SIG-M5 (cell line): ENCODE results near the gene CFAP97D2.
"Not testable (repeated sequence)": the region's sequence is repeated elsewhere in the genome, so short reads cannot be mapped to it uniquely, and the experiment has no call there.

Experiments used
- DNase-seq: peaks from one replicate; lab custom pipeline; 2025; lab: John Stamatoyannopoulos, UW

CFAP97D2 gene

DNA sequence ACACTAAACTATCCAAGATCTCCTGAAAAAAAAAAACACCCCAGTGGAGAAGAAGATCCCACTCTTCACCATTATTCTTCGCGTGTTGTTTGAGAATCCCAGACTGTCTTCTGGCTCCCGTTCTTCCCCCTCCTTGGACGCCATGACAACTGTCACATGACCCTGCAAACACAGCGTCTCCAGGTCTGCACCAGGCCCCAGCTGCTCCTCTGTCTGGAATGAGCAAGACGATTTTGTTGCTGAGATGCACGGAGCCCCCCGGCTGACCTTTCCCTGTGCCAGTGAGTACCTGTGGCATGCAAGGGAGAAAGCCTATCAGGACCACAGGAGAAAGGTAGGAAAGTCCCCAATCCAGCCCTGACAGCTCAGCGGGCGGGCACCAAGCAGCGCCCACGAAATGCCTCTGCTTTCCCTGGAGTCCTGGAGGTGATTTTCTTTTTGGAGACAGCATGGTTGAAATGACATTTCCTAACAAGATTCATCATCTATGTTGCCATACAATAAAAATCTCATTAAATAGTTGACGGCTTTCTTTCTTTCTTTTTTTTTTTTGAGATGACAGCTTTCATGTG, at the start of gene CFAP97D2:
CFAP97D2 (plus strand) TSS at position 171 of the 572 bp plus-strand sequence; CDS start at position 245, 74 bp downstream.
- DNase-seq, result no peak

DNA sequence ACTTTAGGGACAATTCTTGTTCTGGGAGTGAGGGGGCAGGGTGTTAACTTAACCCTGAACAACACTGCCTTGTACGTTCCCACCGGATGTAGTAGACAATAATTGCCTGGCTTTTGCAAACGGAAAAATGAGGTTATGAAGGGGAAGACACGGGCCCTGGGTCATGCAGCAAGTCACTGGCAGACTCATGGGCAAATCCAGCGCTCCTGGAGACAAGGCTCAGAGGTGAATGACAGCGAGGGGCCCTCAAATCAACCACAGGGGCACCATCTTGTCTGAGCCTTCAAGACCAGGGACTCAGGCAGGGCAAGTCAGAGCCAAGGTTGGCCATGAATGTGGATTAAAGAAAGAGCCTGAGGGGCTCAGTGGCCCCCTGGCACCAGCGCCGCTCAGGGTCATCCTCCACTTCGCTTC, 49.4 kb upstream of the CFAP97D2 start:
- DNase-seq, result no peak

DNA sequence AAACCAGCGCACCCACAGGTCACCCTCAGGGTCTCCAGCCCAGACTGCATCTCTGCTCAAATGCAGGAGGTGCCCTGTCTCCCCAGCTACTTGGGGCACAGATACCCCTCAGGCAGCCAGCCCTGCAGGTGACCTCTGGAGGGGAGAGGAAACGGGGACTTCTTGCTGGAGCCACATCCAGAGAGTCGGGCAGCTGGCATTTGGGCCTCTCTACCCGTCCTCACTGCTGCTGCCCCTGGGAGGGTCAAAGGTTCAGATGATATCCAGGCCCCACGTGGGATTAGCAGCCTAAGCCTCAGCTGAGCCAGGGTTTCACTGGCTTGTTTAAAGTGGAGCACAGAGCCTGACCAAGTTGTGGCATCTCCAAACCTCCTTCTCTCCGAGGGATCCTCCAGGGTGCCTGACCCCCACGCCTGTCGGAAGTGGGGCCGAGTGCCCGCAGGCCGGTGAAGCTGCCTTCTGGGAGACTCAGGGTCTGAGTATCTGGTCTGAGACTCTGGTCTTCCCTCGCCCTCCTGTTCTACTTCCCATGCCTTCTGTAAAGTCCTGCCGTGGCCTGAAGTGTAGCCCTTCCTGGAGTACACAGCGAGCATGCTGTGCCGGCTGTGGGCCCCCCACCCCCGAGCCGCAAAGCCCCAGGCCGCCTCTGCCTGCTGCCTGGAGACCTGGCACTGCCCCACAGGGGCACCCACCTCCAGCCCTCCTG, 48.8 kb upstream of the CFAP97D2 start:
- DNase-seq, result no peak

DNA sequence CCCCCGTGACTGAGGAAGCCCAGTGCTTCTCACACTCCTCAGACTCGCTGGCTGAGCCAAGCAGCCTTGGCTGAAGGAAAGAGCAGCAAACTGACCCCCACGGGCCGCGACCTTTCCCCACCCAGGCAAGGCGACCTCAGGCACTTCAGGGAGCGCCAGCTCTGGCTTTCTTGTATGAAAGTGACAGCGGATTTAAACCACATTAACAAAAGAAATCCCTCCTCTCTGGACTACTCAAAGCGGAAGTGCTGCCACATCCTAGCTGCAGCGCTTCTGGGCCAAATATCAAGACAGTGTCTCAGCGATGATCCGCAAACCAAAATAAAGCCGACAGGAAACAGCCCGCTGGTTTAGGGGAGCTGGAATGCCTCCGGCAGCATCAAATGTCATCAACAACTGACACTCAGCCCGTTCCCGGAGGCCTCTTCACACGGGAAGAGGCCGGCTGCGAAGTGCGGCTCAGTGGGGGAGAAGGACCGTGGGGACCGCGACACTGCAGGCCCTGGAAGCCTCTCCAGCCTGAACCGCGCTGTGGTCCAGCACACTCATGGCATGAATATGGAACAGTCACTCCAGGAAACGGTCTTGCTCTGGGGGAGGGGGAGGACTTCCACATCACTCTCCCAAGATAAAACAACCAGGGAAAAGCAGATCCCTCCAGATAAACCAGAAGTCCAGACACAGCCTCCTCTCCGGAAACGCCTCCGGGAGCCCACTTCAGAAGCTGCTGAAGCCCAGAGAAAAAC, 48.0 kb upstream of the CFAP97D2 start:
- peak; percentile 64 for DNase-seq

DNA sequence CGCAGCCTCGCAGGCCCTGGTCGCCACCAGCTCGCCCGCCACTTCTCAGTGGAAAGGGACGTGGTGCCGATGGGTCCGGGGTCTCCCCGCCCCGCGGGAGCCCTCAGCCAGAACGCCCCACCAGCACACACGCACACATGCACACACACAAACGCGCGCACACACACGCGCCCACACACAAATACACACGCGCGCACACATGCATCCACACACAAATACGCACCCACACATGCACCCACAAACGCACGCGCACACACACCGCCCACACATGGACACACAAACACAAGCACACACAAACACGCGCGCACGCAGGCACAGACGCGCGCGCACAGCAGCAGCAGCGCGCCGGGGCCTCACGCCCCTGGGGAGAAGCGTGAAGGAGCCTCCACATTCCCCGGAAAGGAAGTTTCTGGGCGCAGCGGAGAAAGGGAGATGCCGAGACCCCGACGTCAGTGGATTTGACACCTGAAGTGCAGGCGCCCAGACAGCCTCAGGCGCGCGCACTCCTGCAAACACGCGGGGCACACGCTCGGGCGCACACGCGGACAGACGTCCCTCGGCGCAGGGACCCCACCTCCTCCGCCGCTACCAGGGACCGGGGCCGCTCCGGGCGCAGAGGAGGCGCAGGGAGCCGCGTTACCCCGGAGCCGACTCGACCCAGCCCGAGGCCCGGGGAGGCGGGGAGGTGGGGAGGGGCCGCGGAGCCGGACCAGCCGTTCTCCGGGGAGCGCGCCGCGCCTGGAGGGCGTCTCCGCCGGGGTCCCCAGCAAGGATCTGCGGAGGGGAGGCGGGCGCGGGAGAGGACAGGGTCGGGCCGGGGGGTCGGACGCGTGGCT, 47.3 kb upstream of the CFAP97D2 start:
- no peak for DNase-seq

DNA sequence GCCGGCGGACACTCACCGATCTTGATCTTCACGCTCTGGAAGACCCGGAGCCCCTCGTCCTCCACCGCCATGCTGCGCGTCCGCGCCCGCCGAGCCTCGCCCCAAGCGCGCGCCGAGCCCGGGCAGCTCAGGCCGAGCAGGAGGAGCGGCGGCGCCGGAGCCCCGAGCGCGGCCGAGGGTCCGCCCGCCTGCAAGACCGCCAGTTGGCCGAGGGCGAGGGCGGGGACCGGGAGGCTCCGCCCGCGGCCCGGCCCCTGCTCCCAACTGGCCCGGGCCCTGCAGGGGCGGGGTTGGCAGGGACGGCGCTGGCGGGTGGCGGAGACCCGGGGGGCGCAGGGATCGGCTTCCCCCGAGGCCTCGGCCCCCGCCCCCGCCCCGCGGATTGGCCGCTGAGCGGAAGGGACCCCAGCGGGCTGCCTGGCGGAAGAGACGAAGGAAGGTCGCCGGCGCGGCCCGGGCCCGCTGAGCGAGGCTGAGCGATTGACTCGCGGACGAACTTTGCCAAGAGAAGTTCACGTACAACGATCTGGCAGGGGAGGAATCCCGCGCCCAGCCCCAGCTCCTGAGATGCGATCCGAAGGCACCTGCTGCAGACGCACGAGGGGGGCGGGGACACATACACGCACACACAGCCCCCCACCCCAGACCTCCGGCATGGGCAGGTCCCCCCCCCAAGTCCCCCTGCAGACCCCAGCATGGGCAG, 46.5 kb upstream of the CFAP97D2 start, which contains the start of gene RASA3:
RASA3 (minus strand) TSS at position 205 of the 703 bp plus-strand sequence; CDS start at position 71, 134 bp downstream.
- no peak for DNase-seq

DNA sequence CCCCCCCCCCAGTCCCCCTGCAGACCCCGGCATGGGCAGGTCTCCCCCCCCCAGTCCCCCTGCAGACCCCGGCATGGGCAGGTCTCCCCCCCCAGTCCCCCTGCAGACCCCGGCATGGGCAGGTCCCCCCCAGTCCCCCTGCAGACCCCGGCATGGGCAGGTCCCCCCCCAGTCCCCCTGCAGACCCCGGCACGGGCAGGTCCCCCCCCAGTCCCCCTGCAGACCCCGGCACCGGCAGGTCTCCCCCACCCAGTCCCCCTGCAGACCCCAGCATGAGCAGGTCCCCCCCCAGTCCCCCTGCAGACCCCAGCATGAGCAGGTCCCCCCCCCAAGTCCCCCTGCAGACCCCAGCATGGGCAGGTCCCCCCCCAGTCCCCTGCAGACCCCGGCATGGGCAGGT, 45.9 kb upstream of the CFAP97D2 start:
- DNase-seq, result not testable (repeated sequence)

DNA sequence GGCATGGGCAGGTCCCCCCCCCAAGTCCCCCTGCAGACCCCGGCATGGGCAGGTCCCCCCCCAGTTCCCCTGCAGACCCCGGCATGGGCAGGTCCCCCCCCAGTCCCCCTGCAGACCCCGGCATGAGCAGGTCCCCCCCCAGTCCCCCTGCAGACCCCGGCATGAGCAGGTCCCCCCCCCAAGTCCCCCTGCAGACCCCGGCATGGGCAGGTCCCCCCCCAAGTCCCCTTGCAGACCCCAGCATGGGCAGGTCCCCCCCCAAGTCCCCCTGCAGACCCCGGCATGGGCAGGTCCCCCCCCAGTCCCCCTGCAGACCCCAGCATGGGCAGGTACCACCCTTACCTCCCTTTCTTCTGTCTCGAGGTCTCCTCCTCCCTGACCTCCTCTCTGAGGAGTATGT, 45.5 kb upstream of the CFAP97D2 start:
- DNase-seq, result not testable (repeated sequence)

DNA sequence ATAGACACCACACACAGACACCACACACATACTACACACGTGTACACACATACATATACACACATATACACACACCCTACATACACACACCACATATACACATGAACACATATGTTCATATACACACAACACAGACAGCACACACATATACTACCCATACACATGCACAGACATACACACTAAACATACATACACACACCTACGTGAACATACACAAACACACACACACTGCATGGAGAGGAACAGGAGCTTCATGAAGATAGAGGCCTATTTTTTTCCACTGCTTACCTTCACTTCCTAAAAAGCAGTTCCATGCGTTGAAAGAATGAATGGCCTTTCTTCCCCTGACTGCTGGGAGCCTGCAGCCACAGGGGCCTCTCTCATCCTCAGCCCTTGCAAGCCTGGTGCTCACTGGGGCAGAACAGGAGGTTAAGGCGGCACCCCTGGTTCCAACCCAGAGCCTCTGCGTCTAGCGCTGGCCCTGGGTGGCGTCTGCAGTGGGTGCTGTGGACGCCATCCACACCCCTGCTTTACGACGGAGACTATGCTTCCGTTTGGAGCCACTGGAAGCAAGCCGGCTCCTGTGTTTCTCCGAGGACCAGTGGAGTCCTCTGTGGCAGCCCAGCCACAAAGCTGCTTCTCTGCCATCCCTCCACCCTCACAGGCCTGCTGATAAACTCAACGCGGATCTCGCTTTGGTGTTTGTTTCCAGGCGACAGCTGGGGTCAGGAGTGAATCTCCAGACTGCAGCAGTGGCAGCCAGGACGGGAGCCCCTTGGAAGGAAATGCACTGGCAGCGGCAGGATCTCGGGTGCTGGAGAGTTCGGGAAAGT, 44.7 kb upstream of the CFAP97D2 start:
- no peak for DNase-seq

DNA sequence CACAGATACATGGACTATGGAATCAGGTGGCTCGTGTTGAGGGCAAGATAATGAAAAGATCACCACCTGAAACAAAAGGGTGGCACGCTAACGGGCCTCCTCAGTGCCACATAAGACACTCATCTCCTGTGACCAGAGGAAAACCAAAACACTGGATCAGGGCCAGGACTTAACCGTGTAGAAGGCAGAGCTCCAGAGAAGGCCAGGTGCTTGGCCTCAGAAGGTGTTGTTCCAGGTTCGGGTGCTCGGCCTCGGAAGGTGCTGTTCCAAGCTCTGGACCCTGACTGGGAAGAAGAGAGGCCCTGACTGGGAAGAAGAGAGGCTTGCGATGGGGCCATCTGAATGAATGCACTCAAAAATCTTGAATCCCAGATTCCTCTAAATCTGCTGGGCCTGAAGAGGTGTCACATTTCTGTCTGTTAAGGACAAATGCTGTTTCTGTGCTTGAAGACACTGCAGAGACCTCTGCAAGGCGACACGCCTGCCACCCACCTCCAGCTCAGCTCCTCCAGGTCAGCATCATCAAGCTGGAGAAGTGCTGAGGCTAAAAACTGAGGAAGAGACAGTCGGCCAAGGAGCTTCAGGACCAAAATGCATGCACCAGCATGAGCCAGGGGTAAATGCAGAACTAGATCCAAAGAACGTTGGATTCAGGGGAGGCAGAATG, 44.0 kb upstream of the CFAP97D2 start:
- no peak for DNase-seq

DNA sequence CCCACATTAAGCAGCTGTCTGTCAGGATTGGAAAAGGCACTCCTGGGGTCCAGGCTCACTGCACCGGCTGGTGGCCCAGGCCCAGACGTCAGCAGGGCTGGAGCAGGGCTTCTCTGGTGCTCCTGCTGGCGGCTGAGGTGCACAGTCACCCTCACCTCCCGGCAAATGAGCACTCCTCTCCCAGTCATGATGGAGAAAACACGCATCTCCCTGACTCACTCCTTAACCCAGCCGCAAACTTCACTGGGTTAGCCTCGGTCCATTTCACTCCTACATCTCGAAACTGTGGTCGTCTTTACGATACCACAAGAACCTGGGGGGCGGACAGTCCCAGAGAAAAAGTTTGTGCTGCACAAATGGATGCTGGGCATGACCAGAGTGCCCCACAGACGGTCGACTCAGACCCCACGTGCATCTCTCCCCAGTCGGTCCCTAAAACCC, 43.3 kb upstream of the CFAP97D2 start:
- DNase-seq, result no peak

DNA sequence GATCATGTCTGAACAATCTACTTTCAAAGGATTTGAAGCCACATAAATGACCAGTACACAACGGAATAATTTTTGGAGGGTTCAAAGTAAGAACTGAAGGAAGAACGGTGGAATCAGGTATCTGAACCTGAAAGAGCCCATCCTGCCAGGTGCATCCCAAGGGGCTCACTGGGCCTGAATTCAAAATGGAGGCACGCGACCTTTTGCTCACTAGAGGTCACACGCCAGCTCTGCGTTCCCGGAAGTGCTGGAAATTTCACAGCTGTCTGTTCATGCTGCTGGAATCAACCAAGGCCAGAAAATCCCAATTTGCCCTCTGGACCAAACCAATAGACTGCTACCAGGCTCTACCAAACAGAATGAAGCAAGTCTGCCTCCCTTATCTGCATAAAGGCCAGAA, 42.5 kb upstream of the CFAP97D2 start:
- DNase-seq, result no peak

DNA sequence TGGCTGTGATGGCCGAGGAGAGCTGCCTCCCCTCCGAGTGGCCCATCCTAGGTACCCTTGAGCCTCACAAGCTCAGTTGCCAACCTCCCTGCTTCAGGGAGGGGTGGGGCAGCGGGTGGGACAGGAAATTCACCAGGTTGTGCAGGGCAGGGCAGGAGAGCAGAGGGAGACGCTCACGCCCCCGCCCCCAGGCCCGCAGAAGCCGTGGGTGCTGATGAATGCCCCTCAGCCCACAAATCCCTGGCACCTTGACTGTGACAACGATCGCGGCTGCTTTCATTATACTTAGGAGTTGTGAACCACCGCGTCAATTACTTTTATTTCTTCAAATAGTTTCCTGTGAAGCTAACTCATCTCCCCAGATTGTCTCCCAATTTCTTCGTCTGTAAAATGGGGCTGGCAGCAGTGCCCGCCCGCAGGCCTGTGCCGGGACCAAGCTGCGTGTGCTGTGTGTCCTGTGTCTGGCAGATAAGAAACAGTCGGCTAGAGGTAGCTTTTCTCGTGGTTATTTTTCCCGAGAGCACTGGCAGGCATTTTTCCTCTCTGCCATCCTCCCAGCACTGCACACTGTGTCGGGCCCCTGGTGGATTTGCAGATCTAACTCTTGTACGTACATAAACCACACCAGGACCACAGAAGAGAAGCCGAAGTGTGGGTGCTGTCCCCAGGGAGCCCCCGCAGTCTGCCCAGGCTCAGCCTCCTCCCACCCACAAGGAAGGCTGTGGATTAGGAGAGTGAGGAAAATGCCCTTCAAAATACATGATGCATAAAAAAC, 38.7 kb upstream of the CFAP97D2 start:
- DNase-seq, result no peak

DNA sequence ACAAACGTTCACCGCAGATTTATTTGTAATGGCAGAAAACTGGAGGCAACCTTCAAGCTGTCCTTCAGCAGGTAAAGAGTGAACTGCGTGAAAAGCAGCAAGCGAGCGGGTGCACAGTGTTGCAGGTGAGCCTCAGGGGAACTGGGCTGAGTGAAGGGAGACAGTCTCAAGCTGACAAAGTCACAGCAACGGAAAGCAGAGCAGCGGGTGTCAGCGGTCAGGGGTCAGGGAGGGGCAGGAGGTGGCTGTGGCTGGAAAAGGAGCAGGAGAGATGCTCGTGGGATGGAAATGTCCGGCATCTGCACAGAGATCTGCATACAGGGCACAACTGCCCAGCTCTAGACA, 38.2 kb upstream of the CFAP97D2 start:
- no peak for DNase-seq

DNA sequence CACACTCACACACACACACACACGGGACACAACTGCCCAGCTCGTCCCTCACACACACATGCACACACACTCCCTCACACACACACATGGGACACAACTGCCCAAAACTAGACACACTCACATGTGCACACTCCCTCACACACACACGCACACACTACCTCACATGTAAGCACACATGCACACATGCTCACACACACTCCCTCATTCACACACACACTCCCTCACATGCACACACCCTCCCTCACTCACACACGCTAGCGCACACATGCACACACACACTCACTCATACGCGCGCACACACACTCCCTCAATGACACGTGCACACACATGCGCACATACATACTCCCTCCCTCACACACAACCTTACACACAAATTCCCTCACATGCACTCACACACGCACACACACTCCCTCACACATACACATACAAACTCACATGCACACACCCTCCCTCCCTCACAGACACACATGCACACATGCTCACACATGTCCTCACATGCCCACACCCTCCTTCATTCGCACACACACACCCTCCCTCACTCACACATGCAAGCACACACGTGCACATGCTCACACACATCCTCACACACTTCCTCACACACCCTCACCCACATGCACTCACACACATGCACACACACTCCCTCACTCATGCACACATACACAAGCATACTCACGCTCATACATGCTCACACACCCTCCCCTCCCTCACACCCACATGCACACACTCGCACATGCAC, 37.6 kb upstream of the CFAP97D2 start:
- no peak for DNase-seq

DNA sequence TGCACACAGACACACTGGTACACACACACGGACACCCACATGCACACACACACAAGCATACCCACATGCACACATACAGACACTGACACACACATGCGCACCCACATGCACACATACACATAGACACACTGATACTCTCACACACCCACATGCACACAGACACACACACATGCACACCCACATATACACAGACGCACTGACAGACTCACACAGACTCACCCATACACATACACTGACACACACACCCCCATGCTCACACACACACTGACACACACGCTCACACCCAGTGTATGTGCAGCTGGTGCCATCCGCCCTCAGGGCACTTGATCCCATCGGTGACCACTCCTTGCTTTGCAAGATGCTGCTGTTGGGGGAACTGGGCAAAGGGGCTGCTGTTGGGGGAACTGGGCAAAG, 36.9 kb upstream of the CFAP97D2 start:
- no peak for DNase-seq

DNA sequence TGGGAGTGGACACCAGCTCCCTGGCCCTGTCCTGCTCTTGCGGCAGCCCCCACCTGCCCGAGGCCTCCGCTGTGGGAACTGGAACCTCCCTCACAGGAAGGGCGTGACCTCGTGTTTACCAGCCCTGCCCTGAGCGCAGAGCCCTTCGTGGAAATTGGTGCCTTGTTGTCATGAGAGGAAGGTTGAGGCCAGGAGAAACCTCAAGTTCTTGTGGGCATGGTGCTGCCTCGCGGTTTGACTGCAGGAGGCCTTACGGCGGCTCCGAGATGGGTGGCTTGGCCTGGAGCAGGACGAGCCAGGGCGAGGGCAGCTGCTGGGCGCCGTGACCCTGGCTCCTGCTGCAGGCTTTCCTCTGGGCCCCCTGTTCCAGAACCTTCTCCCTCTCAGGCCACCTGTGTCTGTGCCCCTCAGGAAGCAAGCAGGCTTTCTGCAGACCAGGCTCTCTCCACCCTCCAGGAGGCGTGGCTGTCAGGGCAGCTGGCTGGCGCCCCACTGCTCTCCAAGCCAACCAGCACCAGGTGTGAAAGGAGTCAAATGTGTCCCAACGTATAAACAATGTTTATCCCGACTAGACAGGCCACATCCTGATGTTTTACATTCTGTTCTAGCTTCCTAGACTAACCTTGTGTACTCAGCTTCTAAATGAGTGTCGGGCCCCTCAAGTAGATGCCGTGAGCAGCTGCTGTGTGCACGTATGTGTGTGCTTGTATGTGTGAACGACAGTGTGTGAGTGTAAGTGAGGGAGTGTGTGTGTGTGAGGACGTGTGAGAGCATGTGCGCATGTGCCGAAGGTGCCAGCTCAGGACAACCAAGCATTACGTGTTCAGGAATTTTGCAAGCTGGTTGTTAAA, 36.2 kb upstream of the CFAP97D2 start:
- DNase-seq, result no peak
